Stimulated activated CD4-positive, alpha-beta T cell treated with anti-CD3 and anti-CD28 coated beads, Interleukin-4, amount 100 ng/mL, for 48 hours (primary cell): Measurements from ENCODE around the gene MYH9.
"Not testable (repeated sequence)": the region's sequence is repeated elsewhere in the genome, so short reads cannot be mapped to it uniquely, and the experiment has no call there.

Experiments used
- DNase-seq, 2 donors: peaks; one replicate each; pipeline ENCODE4 v3.0.0-alpha.2; 2020; ENCODE audit warnings: low read depth in 2 of 2

MYH9 gene

GRCh38 chr22:36387959-36388726, at the start of gene MYH9:
TSS of gene MYH9 (minus strand) at chr22:36387967. CDS start at chr22:36349236, 38,731 bp downstream.
- DNase-seq = peak; percentile 99

GRCh38 chr22:36435516-36436415, 48.0 kb upstream of the MYH9 start:
- DNase-seq = peak in 1 of 2 donors; percentile 28

GRCh38 chr22:36433318-36434231, 45.8 kb upstream of the MYH9 start:
- DNase-seq = no peak

DNA sequence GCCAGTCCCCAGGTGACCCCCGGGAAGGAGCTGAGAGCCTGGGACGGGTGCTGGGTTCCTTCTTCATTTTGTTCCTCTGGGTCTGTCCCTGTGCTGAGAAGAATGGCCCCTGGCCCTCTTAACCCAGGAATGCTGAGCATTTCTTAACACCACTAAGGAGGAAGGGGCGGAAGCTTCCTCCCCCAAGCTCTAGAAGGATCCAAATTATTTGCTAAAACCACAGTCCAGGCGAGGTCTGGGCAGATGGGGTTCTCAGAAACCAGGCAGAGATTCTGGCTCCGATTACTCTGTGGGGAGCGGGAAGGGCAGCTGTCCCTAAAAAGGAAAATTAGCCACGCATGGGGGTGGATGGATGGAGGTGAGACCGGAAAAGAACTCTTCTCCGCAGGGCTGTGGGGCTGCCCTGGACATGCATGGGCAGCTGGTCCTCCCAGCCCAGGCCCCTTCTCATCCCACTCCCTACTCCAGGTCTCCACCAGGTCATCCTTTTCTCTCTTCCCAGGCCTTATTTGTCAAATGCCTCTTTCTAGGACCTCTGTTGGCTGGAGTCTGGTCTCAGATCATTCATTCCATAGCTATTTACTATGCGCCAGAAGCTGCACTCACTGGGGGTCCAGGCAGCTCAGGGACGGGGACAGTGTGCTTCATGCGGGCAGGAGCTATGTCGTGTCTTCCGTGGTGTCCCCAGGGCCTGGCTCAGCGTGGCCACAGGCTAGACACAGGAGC, 45.0 kb upstream of the MYH9 start:
- no peak for DNase-seq

DNA sequence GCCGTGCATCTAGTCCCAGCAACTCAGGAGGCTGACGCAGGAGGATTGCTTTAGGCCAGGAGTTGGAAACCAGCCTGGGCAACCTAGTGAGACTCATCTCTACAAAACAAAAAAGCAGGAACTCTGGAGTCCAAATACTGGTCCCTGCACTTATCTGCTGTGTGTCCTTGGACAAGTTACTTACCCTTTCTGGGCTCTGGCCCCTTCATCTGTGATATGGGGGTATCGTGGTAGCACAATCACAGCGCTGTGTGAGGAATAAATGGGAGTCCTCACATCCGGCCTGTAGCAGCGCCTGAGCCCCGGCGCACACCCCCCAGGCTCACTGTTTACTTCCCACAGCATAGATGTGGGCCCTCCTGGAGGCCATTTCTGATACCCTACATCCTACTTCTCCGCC, 44.2 kb upstream of the MYH9 start:
- no peak for DNase-seq

- DNase-seq = no peak
Measured at GRCh38 chr22:36430863-36431262, 43.1 kb upstream of the MYH9 start.

DNA sequence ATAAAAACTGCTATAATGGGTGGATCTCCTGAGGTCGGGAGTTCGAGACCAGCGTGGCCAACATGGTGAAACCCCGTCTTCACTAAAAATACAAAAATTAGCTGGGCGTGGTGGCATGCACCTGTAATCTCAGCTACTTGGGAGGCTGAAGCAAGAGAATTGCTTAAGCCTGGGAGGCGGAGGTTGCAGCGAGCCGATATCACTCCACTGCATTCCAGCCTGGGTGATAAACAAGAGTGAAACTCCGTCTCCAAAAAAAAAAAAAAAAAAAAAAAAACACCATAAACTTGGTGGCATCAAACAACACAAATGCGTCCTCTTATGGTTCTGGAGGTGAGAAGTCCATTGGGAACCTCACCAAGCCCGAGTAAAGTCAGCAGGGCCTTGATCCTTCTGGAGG, 40.2 kb upstream of the MYH9 start:
- not testable (repeated sequence) for DNase-seq

- DNase-seq = no peak
Measured at GRCh38 chr22:36425977-36426523, 38.3 kb upstream of the MYH9 start.

DNA sequence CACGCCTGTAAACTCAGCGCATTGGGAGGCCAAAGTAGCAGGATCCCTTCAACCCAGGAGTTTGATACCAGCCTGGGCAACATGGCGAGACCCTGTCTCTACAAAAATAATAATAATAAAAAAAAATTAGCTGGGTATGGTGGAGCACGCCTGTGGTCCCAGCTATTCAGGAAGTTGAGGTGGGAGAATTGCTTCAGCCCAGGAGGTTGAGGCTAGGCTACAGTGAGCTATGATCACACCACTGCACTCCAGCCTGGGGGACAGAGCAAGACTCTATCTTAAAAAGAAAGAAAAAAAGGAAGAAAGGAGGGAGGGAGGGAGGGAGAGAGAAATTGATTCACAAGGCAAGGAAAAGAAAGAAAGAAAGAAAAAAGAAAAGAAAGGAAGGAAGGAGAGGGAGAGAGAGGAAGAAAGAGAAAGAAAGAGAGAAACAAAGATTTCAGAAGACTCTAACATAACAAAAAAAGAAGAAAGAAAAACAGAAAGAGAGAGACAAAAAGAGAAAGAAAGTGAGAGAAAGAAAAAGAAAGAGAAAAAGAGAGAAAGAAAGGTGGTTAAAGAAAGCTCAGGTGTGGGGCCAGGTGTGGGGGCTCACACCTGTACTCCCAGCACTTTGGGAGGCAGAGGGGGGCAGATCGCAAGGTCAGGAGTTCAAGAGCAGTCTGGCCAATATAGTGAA, 37.3 kb upstream of the MYH9 start:
- DNase-seq = no peak

DNA sequence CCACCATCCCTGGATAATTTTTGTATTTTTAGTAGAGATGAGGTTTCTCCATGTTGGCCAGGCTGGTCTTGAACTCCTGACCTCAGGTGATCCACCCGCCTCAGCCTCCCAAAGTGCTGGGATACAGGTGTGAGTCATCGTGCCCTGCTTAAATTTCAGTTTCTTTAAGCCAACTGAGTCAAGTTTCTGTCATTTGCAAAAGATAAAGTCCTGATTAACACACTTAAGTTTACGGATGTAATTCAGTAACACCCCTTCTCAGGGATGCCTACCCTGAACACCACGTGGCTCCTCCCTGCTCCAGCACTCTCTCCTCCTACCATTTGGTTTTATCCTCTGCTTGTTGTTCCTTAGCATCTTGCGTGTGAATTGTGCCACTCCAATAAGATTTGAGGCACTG, 36.7 kb upstream of the MYH9 start:
- not testable (repeated sequence) for DNase-seq

- DNase-seq = no peak
Measured at GRCh38 chr22:36423461-36424404, 36.0 kb upstream of the MYH9 start.

DNA sequence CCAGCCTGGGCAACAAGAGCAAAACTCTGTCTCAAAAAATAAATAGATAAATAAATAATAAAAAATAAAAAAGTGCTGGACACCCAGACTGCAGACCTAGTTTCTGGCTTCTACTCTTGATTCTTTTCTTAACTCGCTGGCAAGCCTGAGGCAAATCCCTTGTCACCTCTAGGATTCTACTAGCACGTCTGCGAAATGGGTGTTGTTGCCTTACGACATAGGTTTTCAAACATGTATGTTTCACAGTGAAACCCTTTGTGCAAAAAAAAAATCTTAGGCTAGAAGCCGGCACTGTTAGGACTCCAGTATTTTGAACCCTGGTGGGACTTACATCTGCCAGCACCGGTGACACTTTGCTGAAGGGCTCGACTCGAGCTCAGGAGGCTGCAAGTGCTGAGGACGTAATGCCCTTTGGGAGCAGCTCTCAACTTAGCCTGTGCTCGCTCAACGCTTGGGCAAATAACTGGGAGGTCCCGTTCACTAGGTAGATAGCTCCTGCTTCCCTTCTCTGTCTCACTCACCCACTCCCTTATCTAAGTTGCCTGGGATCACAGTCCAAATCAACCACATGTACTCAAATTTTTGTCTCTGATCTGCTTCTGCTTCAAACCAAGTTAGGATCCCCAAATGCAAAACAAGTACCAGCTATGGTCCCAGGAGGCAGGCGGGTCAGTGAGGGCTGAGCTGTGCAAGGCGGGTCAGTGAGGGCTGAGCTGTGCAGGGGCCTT, 34.7 kb upstream of the MYH9 start:
- DNase-seq = no peak

DNA sequence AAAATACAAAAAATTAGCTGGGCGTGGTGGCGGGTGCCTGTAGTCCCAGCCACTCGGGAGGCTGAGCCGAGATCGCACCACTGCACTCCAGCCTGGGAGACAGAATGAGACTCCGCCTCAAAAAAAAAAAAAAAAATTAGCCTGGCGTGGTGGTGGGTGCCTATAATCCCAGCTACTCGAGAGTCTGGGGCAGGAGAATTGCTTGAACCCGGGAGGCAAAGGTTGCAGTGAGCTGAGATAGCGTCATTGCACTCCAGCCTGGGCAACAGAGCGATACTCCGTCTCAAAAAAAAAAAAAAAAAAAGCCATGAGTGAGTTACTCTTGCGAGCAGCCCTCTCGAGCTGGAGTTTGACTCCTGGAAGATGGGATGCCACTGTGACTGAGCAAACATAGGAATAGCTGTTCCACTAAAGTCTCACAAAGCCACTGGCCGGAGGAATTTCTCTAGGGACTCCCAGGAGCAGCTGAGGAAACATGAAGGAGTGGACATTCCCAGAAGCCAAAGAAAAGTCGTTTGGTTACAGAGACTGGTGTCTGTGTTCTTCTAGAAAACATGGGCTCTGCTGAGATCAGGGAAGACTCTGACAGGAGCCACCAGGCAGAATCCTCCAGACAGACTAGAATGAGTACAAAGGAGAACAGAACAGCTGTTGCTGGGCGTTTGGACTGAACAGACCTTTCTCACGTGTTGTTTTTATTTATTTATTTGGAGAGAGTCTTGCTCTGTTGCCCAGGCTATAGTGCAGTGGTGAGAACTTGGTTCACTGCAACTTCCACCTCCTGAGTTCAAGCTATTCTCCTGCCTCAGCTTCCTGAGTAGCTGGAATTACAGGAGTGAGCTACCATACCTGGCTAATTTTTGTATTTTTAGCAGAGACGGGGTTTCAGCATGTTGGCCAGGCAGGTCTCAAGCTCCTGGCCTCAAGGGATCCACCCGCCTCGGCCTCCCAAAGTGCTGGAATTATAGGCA, 32.4 kb upstream of the MYH9 start:
- DNase-seq = no peak

DNA sequence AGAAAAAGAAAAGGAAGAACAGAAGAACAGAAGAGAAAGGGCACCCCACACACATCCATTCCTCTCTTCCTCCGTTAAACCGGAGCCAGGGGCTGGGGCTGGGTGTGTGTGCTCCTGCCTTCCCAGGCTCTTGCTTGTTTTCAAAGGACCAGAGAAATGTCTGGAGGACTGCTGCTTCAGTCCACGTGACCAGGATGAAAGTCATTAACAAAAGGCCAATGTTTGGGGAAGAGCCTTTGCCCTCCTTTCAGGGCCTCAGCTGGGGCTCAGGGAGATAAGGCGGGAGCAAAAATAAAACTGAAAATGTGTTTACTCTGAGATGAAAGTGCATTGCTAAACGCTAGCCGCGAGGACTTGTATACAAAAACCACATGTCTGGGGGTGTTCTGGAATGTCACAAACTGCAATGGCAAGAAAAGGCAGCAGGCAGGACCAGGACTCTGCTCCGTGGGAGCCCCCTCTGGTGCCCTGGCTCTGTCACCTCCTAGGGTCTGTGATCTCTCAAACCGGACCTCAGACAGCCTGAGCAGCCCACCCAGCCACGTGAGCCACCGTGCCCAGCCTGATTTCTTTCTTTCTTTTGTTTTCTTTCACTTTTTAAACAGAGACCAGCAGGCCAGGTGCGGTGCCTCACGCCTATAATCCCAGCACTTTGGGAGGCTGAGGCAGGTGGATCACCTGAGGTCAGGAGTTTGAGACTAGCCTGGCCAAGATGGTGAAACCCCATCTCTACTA, 31.6 kb upstream of the MYH9 start:
- DNase-seq = no peak

DNA sequence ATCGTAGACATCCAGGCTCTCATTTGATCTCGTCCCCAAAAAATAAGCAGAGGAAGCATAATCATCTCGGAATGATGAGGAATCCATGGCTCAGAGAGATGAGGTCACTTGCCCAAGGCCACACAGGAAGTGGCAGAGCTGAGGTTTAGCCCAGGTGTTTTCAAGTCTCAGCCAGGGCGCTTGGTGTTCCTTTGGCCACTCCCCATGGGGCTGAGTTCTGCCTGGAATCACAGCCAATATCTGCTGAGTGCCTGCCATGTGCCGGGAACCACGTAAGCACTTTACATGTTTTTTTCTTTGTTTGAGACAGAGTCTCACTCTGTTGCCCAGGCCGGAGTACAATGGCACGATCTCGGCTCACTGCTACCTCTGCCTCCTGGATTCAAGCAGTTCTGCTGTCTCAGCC, 29.5 kb upstream of the MYH9 start:
- DNase-seq = no peak

- DNase-seq = no peak
Measured at GRCh38 chr22:36415415-36416168, 27.8 kb upstream of the MYH9 start.
